HL-60 (cell line): ENCODE measurements around the gene SCP2D1.

Experiments
- DNase-seq, 2 experiments: peaks; one replicate each; pipeline ENCODE4 v3.0.0-alpha.2; 2010 to 2020; ENCODE audit warnings: low read depth in 1 of 2, low spot score in 1 of 2
- H3K27ac ChIP-seq: fragments of 250-450 bp; sonication (Bioruptor Pico); replicated peaks from 2 replicates; pipeline ENCODE4 v1.5.1; 2020; ENCODE audit warnings: mild to moderate bottlenecking, moderate library complexity
- H3K27me3 ChIP-seq: fragments of 250-450 bp; sonication (Bioruptor Pico); 2 replicates; pipeline ENCODE4 v1.5.1; 2021; ENCODE audit warnings: mild to moderate bottlenecking, moderate library complexity; ENCODE audit not compliant: insufficient read depth, poor library complexity, severe bottlenecking
- H3K4me3 ChIP-seq: replicated peaks from 2 replicates; pipeline ENCODE4 v1.5.1; 2011; ENCODE audit warnings: mild to moderate bottlenecking, control low read depth, low read length; ENCODE audit not compliant: insufficient read depth
- GABPA ChIP-seq: IDR thresholded peaks from 2 replicates; pipeline ENCODE4 v1.6.1; 2012; ENCODE audit warnings: low read depth
- POLR2AphosphoS5 ChIP-seq: IDR thresholded peaks from 2 replicates; pipeline ENCODE4 v1.6.1; 2012; ENCODE audit warnings: low read depth
- SPI1 ChIP-seq: IDR thresholded peaks from 2 replicates; pipeline ENCODE4 v1.6.1; 2012; ENCODE audit warnings: low read depth, mild to moderate bottlenecking, borderline replicate concordance
- long read RNA-seq: library from polyadenylated mRNA; unstranded; transcript quantifications from one replicate; pipeline ENCODE4 v2.0.0, GENCODE V29; 2020
- TF ChIP-seq, protein P1 (sequence below): IDR thresholded peaks from 2 replicates; pipeline ENCODE4 v1.6.1; 2012; ENCODE audit warnings: low read depth; ENCODE audit not compliant: insufficient replicate concordance
- TF ChIP-seq, protein P2 (sequence below): IDR thresholded peaks from one replicate; pipeline ENCODE4 v1.5.1; 2011; ENCODE audit warnings: low read length, control low read depth, inconsistent platforms; ENCODE audit not compliant: insufficient read depth

The SCP2D1 gene
- long read RNA-seq = 0 reads

DNA sequence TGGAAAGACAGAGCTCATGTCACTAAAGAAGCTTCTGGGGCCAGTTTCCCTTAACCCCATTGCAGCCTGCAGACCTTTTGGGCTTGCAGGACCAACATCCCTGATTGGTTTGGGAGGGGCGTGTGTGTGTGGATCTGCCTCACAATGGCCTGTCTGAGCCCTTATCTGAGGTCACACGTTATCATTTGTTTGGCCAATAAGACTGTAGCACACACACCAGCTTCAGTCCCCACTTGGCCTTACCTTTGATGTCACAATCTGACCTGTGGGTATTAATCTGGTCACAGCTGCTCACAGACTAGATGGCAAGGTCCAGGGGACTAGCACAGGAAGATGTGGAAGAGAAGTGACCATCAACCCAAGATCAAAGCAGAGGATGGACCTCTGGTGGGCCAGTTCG lies at the start of gene SCP2D1:
Gene SCP2D1, plus strand, starts transcription at position 301 of the 400 bp plus-strand sequence. Its CDS starts 33 bp downstream, at position 334.
- Histone ChIP-seq H3K27me3 (no peaks in the 10 kb centered on the region), H3K27ac (no peak within 1 kb of the TSS), H3K4me3 (no peak within 1 kb of the TSS)
- TF ChIP-seq GABPA (no peak), SPI1 (no peak), POLR2AphosphoS5 (no peak)
- TF ChIP-seq, protein P1, sequence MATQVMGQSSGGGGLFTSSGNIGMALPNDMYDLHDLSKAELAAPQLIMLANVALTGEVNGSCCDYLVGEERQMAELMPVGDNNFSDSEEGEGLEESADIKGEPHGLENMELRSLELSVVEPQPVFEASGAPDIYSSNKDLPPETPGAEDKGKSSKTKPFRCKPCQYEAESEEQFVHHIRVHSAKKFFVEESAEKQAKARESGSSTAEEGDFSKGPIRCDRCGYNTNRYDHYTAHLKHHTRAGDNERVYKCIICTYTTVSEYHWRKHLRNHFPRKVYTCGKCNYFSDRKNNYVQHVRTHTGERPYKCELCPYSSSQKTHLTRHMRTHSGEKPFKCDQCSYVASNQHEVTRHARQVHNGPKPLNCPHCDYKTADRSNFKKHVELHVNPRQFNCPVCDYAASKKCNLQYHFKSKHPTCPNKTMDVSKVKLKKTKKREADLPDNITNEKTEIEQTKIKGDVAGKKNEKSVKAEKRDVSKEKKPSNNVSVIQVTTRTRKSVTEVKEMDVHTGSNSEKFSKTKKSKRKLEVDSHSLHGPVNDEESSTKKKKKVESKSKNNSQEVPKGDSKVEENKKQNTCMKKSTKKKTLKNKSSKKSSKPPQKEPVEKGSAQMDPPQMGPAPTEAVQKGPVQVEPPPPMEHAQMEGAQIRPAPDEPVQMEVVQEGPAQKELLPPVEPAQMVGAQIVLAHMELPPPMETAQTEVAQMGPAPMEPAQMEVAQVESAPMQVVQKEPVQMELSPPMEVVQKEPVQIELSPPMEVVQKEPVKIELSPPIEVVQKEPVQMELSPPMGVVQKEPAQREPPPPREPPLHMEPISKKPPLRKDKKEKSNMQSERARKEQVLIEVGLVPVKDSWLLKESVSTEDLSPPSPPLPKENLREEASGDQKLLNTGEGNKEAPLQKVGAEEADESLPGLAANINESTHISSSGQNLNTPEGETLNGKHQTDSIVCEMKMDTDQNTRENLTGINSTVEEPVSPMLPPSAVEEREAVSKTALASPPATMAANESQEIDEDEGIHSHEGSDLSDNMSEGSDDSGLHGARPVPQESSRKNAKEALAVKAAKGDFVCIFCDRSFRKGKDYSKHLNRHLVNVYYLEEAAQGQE = no peak
- TF ChIP-seq, protein P2, sequence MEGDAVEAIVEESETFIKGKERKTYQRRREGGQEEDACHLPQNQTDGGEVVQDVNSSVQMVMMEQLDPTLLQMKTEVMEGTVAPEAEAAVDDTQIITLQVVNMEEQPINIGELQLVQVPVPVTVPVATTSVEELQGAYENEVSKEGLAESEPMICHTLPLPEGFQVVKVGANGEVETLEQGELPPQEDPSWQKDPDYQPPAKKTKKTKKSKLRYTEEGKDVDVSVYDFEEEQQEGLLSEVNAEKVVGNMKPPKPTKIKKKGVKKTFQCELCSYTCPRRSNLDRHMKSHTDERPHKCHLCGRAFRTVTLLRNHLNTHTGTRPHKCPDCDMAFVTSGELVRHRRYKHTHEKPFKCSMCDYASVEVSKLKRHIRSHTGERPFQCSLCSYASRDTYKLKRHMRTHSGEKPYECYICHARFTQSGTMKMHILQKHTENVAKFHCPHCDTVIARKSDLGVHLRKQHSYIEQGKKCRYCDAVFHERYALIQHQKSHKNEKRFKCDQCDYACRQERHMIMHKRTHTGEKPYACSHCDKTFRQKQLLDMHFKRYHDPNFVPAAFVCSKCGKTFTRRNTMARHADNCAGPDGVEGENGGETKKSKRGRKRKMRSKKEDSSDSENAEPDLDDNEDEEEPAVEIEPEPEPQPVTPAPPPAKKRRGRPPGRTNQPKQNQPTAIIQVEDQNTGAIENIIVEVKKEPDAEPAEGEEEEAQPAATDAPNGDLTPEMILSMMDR = no peak
- DNase-seq = no peak

DNA sequence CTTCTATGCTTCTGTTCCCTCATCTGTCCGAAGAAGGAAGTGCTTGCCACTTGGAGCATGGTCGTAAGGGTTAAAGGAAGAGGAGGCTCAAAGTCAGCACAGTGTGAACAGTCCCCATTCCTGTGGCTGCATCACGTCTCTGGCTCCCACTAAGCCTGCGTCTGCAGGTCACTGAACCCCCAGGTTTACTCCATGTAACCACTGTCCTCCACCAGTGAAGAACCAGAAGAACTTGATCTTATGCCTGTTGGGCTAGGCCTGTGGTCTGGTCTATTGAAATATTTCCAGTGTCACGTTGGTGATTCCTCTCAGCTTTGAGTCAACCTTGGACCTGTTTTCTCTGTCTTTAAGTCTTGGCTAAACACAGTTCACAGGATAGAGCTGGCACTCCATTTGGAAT lies 45.9 kb upstream of the SCP2D1 start:
- TF ChIP-seq, protein P2 = no peak
- peak; percentile 36; the same call in 1 of the 2 replicates for TF ChIP-seq SPI1

DNA sequence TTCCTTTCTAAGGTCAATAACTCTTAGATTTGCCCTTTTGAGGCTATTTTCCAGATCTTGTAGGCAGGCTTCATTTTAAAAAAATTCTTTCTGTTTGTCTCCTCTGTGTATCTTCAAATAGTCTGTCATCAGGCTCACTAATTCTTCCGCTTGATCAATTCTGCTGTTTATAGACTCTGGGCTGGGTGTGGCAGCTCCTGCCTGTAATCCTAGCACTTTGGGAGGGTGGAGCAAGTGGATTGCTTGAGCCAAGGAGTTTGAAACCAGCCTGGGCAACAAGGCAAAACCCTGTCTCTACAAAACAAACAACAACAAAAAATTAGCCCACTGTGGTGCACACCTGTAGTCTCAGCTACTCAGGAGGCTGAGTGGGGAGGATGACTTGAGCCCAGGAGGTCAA lies 40.0 kb upstream of the SCP2D1 start:
- no peak for TF ChIP-seq SPI1
- TF ChIP-seq, protein P1 = no peak
- TF ChIP-seq, protein P2 = no peak
- TF ChIP-seq GABPA = no peak
- TF ChIP-seq POLR2AphosphoS5 = no peak

More for the DNA sequence above, 45.9 kb upstream of the SCP2D1 start:
- H3K27me3 ChIP-seq = no peaks in the 10 kb centered on the region
- H3K4me3 ChIP-seq = no peak overlapping the region
- no peak for DNase-seq
- H3K27ac ChIP-seq = no peak overlapping the region

DNA sequence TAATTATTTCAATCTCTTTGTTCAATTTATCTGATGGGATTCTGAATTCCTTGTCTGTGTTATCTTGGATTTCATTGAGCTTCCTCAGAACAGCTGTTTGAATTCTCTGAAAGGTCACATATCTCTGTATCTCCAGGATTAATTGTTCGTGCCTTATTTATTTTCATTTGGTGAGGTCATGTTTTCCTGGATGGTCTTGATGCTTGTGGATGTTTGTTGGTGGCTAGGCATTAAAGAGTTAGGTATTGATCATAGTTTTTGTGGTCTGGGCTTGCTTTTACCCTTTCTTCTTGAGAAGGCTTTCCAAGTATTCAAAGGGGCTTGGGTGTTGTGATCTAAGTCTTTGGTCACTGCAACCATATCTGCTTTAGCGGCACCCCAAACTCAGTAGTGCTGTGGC lies 39.4 kb upstream of the SCP2D1 start:
- Histone ChIP-seq H3K4me3 (no peak overlapping the region), H3K27ac (no peak overlapping the region), H3K27me3 (peaks cover 4% of the 10 kb centered on the region)
- no peak for DNase-seq
- TF ChIP-seq POLR2AphosphoS5 (no peak), GABPA (no peak), SPI1 (no peak)
- TF ChIP-seq, protein P2 = no peak
- TF ChIP-seq, protein P1 = no peak

More for the DNA sequence above, 40.0 kb upstream of the SCP2D1 start:
- Histone ChIP-seq H3K4me3 (no peak overlapping the region), H3K27me3 (peaks cover 4% of the 10 kb centered on the region), H3K27ac (no peak overlapping the region)
- no peak for DNase-seq
